B cell (primary cell): Measurements from ENCODE around the gene HLA-F. TPM values are rescaled to one million over a fixed set of nuclear protein-coding genes. Genes with fewer than 3 reads are reported as not detected.
A peak's percentile ranks its signal among the peaks of the same experiment; 100 is the strongest.

Experiments
- ATAC-seq: fragments of 200-7000 bp; cut with Tn5 transposase; one replicate; pipeline ENCODE4 v1.10.0; 2021; ENCODE audit warnings: low read depth, mild to moderate bottlenecking, moderate number of reproducible peaks, moderate library complexity
- CTCF ChIA-PET: fragments of 350-600 bp; sonication (Branson Sonifier 250); formaldehyde crosslinking; loops from one replicate; lab custom pipeline; 2021; ENCODE audit warnings: antibody characterized with exemption, inconsistent platforms; lab: Charles Lee
- POLR2A ChIA-PET: fragments of 350-600 bp; sonication (Branson Sonifier 250); formaldehyde crosslinking; loops from one replicate; lab custom pipeline; 2021; ENCODE audit warnings: antibody characterized with exemption; lab: Charles Lee
- DNase-seq: peaks from one replicate; pipeline ENCODE4 v3.0.0; 2013
- H2AFZ ChIP-seq: 2 replicates; pipeline ENCODE4 v1.6.1; 2012; ENCODE audit warnings: mild to moderate bottlenecking, low read depth, low read length; ENCODE audit not compliant: insufficient read depth, poor library complexity, severe bottlenecking
- H3K27ac ChIP-seq, 2 donors: 1 replicate in 1 of 2; 2 replicates in 1 of 2; pipeline ENCODE4 v1.5.1; 2012 to 2013; ENCODE audit warnings: low read length in 2 of 2, mild to moderate bottlenecking in 2 of 2, moderate library complexity in 1 of 2
- H3K27me3 ChIP-seq, 4 experiments: fragments of 200-600 bp in 1 of 4; sonication (generic) in 1 of 4; replicated peaks in 1 of 4; 1 replicate in 2 of 4; 2 replicates in 2 of 4; pipeline versions ENCODE4 v1.6.1 to v1.7.0; 2013 to 2016; ENCODE audit warnings: low read length in 3 of 4, mild to moderate bottlenecking in 2 of 4, mixed read lengths in 1 of 4, moderate library complexity in 1 of 4; ENCODE audit not compliant: insufficient read depth in 4 of 4, control insufficient read depth in 3 of 4; ENCODE audit errors: control extremely low read depth in 1 of 4
- H3K36me3 ChIP-seq, 2 experiments: replicated peaks in 1 of 2; 1 replicate in 1 of 2; 2 replicates in 1 of 2; pipeline versions ENCODE4 v1.6.1 to v1.7.1; 2013; ENCODE audit warnings: low read length in 1 of 2; ENCODE audit not compliant: insufficient read depth in 2 of 2, control insufficient read depth in 1 of 2; ENCODE audit errors: control extremely low read depth in 1 of 2, extremely low read depth in 1 of 2
- H3K4me1 ChIP-seq, 2 donors: fragments of 200-600 bp in 1 of 2; sonication (generic) in 1 of 2; 1 replicate in 1 of 2; 2 replicates in 1 of 2; pipeline versions ENCODE4 v1.5.1 to v1.6.1; 2013 to 2017; ENCODE audit warnings: low read length in 2 of 2; ENCODE audit not compliant: control insufficient read depth in 2 of 2, insufficient read depth in 2 of 2
- H3K4me2 ChIP-seq: replicated peaks from 2 replicates; pipeline ENCODE3; 2012; ENCODE audit warnings: mild to moderate bottlenecking, low read depth, low read length; ENCODE audit not compliant: poor library complexity, severe bottlenecking
- H3K4me3 ChIP-seq, 5 experiments: fragments of 200-600 bp in 1 of 5; sonication (generic) in 1 of 5; 1 replicate in 3 of 5; 2 replicates in 2 of 5; pipeline versions ENCODE4 v1.5.1 to v1.7.0; 2011 to 2016; ENCODE audit warnings: low read length in 4 of 5, mild to moderate bottlenecking in 4 of 5, low read depth in 2 of 5, control low read depth in 1 of 5, moderate library complexity in 1 of 5; ENCODE audit not compliant: insufficient read depth in 1 of 5; ENCODE audit errors: control extremely low read depth in 1 of 5, extremely low read depth in 1 of 5
- H3K79me2 ChIP-seq: fragments of 200-600 bp; sonication (generic); one replicate; pipeline ENCODE4 v1.6.0; 2016; ENCODE audit warnings: low read length; ENCODE audit not compliant: control insufficient read depth, insufficient read depth
- H3K9ac ChIP-seq: fragments of 200-600 bp; sonication (generic); 2 replicates; pipeline ENCODE4 v1.6.1; 2017; ENCODE audit warnings: mild to moderate bottlenecking, low read length, moderate library complexity
- H3K9me3 ChIP-seq, 3 donors: one replicate each; pipeline versions ENCODE4 v1.6.1 to v1.7.1; 2013; ENCODE audit warnings: low read length in 2 of 3; ENCODE audit not compliant: control insufficient read depth in 2 of 3, insufficient read depth in 1 of 3; ENCODE audit errors: control extremely low read depth in 1 of 3
- H4K20me1 ChIP-seq: 2 replicates; pipeline ENCODE4 v1.6.0; 2012; ENCODE audit warnings: mild to moderate bottlenecking, low read length; ENCODE audit not compliant: insufficient read depth, control insufficient read depth, poor library complexity, severe bottlenecking
- H3K27ac Mint-ChIP-seq: one replicate; pipeline ENCODE4 v1.8.0; 2021; ENCODE audit warnings: mixed read lengths
- H3K27me3 Mint-ChIP-seq: one replicate; pipeline ENCODE4 v1.8.0; 2021; ENCODE audit warnings: mixed read lengths
- H3K4me1 Mint-ChIP-seq: one replicate; pipeline ENCODE4 v1.8.0; 2021; ENCODE audit warnings: mixed read lengths
- H3K4me3 Mint-ChIP-seq: one replicate; pipeline ENCODE4 v1.8.0; 2021; ENCODE audit warnings: mixed read lengths
- H3K9me3 Mint-ChIP-seq: one replicate; pipeline ENCODE4 v1.8.0; 2022; ENCODE audit warnings: mixed read lengths; ENCODE audit not compliant: insufficient read depth
- CTCF ChIP-seq: fragments of 200-600 bp; IDR thresholded peaks from one replicate; pipeline ENCODE4 v1.8.0; 2022; ENCODE audit warnings: antibody characterized with exemption, mild to moderate bottlenecking
- EZH2 ChIP-seq: IDR thresholded peaks from 2 replicates; pipeline ENCODE4 v1.6.1; 2012; ENCODE audit warnings: borderline replicate concordance, low read depth, mild to moderate bottlenecking, moderate library complexity, low read length; ENCODE audit not compliant: insufficient read depth, poor library complexity, severe bottlenecking
- whole genome bisulfite sequencing: methylation state at CpG from one replicate; pipeline ENCODE4 v1.1.5; 2013; ENCODE audit warnings: missing lambda C conversion rate; ENCODE audit not compliant: insufficient coverage; 5-methylcytosine and 5-hydroxymethylcytosine counted together
- intact Hi-C: fragments of 100-400 bp; cut with micrococcal nuclease; formaldehyde crosslinking; loops from one replicate; pipeline ENCODE4 v1.10.0; 2022
- polyA plus RNA-seq: library from polyadenylated mRNA; depleted of rRNA; stranded (reverse); fragments of >200 nt; gene quantifications from 2 replicates; pipeline ENCODE4 v1.2.3, GENCODE V29; 2012
- total RNA-seq, 2 donors: library from RNA; stranded (reverse); fragments of 120-200 nt in 1 of 2; gene quantifications; 1 replicate in 1 of 2; 2 replicates in 1 of 2; pipeline versions ENCODE4 v1.2.3 to v1.2.4, GENCODE V29; 2013 to 2022

HLA-F gene
- total and polyA plus RNA-seq, 2 donors (not counting 1 experiment from before 2014, with no cell fraction given), result 895 to 1,409 TPM

DNA sequence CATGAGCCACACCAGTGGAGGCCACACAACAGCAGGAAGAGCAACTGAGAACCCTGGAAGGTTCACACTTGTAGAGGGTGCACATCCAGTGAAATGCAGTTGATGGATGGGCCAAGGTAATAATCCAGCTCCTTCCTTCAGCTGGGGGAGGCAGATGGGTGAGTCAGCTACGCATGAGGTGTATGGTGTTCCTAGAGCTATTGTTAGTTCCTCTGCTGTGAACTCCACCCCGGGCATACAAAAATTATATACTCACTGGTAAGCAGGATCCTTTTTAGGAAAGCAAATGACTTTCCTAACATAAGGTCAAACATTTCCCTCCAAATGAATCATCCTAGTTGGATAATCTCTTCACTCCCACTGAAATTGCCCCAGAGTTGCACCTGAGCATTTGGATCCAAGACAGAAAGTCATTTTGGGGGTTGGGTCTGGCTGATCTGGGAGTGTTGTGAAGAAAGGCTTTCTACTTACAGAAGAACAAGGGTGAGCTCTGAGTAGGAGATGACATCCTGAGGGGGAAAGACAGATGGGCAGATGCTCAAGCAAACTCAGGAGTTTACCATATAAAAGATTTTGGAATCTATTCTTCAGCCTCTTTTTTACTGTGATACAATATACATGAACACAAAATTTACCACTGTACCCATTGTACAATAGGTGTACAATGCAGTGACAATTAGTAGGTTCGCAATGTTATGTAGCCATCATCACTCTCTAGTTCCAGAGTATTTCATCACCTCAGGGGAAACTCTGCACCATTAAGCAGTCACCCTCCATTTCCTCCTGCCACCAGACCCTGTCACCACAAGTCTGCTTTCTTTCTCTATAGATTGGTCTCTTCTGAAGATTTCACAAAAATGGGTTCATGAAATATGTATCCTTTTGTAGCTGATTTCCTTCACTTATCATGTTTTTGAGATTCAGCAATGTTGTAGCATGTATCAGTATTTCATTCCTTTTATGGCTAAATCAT lies 11.1 kb downstream of the HLA-F start:
- H3K27ac ChIP-seq, result no peak overlapping the region
- no peak overlapping the region for H2AFZ ChIP-seq
- POLR2A ChIA-PET, result interaction anchor here (1.2 kb wide), 1 partner anchor 10 kb away, joined by 3 read pairs; no protein-coding TSS in a partner anchor
- CTCF ChIA-PET, result interaction anchor here (0.8 to 7.6 kb wide), 7 partner anchors 8 to 397 kb away, joined by 3 to 179 read pairs (median 9); no protein-coding TSS in a partner anchor
- WGBS, result 52% methylated on average over 2 of the region's 3 CpGs
- no peaks in the 10 kb centered on the region for H4K20me1 ChIP-seq
- H3K27me3 ChIP-seq, result no peaks in the 10 kb centered on the region
- H3K79me2 ChIP-seq, result no peaks in the 10 kb centered on the region
- no peaks in the 10 kb centered on the region for H3K9me3 Mint-ChIP-seq
- H3K4me2 ChIP-seq, result no peak overlapping the region
- peaks cover 0 to 5% of the 10 kb centered on the region in 2 donors for H3K4me1 ChIP-seq
- ATAC-seq (peak; percentile 31), DNase-seq (no peak)
- no peaks in the 10 kb centered on the region for H3K9me3 ChIP-seq
- TF ChIP-seq CTCF (no peak), EZH2 (no peak)
- H3K36me3 ChIP-seq, result no peaks in the 10 kb centered on the region
- no peak overlapping the region for H3K9ac ChIP-seq
- intact Hi-C loops, result no loop called here
- H3K27me3 Mint-ChIP-seq, result no peaks in the 10 kb centered on the region
- peaks cover 28% of the 10 kb centered on the region for H3K4me1 Mint-ChIP-seq
- no peak overlapping the region for H3K27ac Mint-ChIP-seq
- H3K4me3 Mint-ChIP-seq, result no peak overlapping the region
- H3K4me3 ChIP-seq, result no peak overlapping the region

DNA sequence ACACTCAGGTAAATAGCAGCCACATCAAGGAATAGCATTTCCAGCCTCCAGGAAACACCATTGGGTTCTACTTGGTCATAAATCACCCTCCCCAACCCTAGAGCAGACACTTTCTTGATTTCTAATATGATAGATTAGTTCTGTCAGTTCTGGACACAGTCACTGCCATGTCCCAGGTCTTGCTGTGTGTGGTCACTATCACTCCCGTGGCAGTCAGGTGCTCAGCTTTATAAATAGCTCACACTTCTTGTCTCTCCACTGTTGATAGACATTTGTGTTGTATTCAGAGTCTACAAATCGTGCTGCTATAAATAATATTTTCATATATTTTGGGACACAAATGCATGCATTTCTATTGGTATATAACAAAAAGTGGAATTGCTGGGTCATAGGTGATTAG lies 13.3 kb downstream of the HLA-F start:
- TF ChIP-seq EZH2 (no peak), CTCF (no peak)
- Histone ChIP-seq H3K9ac (no peak overlapping the region), H3K4me2 (no peak overlapping the region), H3K27ac (no peak overlapping the region), H3K79me2 (no peaks in the 10 kb centered on the region), H3K27me3 (no peaks in the 10 kb centered on the region), H3K4me3 (no peak overlapping the region), H3K4me1 (peaks cover 0 to 5% of the 10 kb centered on the region in 2 donors), H3K9me3 (no peaks in the 10 kb centered on the region), H3K36me3 (no peaks in the 10 kb centered on the region), H4K20me1 (no peaks in the 10 kb centered on the region), H2AFZ (no peak overlapping the region)
- Mint-ChIP-seq H3K27ac (no peak overlapping the region), H3K4me3 (no peak overlapping the region), H3K27me3 (no peaks in the 10 kb centered on the region), H3K9me3 (no peaks in the 10 kb centered on the region), H3K4me1 (peaks cover 12% of the 10 kb centered on the region)
- ATAC-seq (no peak), DNase-seq (no peak)
- intact Hi-C loops, result no loop called here
- POLR2A ChIA-PET, result interaction anchor here (0.7 kb wide), 1 partner anchor 205 kb away, joined by 12 read pairs; no protein-coding TSS in a partner anchor
- WGBS, result no CpG with 5 or more reads among the region's 2 CpGs
- CTCF ChIA-PET, result interaction anchor here (0.7 to 7.6 kb wide), 11 partner anchors 10 to 1603 kb away, joined by 3 to 179 read pairs (median 5); no protein-coding TSS in a partner anchor
